ENCODE data around the gene HOXA6. TPM values are rescaled to one million over a fixed set of nuclear protein-coding genes. Genes with fewer than 3 reads are reported as not detected.

HOXA6 gene
- total and polyA plus RNA-seq, 2 donors (not counting 1 experiment from before 2014, with no cell fraction given), result 1.2 to 3.6 TPM

GRCh38 chr7:27138985-27139333, 8.6 kb downstream of the HOXA6 start:
- H3K79me2 ChIP-seq (ENCODE audit: control insufficient read depth, insufficient read depth, low read length), result peaks cover 69% of the 10 kb centered on the region
- peaks cover 2% of the 10 kb centered on the region for H3K36me3 ChIP-seq (ENCODE audit: control insufficient read depth, insufficient read depth, low read length)
- peaks cover 30% of the 10 kb centered on the region for H3K4me1 ChIP-seq (ENCODE audit: control insufficient read depth, extremely low read depth, insufficient read depth, low read length)
- H3K9ac ChIP-seq (ENCODE audit: insufficient read depth, low read length), result peak overlapping the region; percentile 82
- no peaks in the 10 kb centered on the region for H3K9me3 ChIP-seq (ENCODE audit: control insufficient read depth, insufficient read depth, low read depth, low read length)
- no peak for DNase-seq (ENCODE audit: low read depth in 2 of 2)
- no peaks in the 10 kb centered on the region for H3K27me3 ChIP-seq (ENCODE audit: control insufficient read depth, insufficient read depth, low read length)
- peak overlapping the region; percentile 99 for H3K4me2 ChIP-seq (ENCODE audit: extremely low read depth, insufficient read depth, low read length)
- no peaks in the 10 kb centered on the region for H4K20me1 ChIP-seq (ENCODE audit: control insufficient read depth, extremely low read depth, insufficient read depth, low read length)
- peak overlapping the region; percentile 98 for H3K27ac ChIP-seq (ENCODE audit: insufficient read depth, low read length)
- no peak for TF ChIP-seq EZH2 (IDR thresholded peaks at IDR 0.05; ENCODE audit: low read length, missing control alignments)
- peak overlapping the region; percentile 57 to 99 (median 90) for H3K4me3 ChIP-seq (replicated peaks in 1 of 4; ENCODE audit: control extremely low read depth in 1 of 4, insufficient read depth in 1 of 4, low read depth in 3 of 4, low read length in 4 of 4)
- no peak overlapping the region for H2AFZ ChIP-seq (ENCODE audit: low read length)

GRCh38 chr7:27138472-27138871, 9.1 kb downstream of the HOXA6 start:
- Histone ChIP-seq H3K79me2 (ENCODE audit: control insufficient read depth, insufficient read depth, low read length) (peaks cover 70% of the 10 kb centered on the region), H3K27ac (ENCODE audit: insufficient read depth, low read length) (peak overlapping the region; percentile 98), H3K36me3 (ENCODE audit: control insufficient read depth, insufficient read depth, low read length) (peaks cover 2% of the 10 kb centered on the region), H3K9me3 (ENCODE audit: control insufficient read depth, insufficient read depth, low read depth, low read length) (no peaks in the 10 kb centered on the region), H2AFZ (ENCODE audit: low read length) (no peak overlapping the region), H4K20me1 (ENCODE audit: control insufficient read depth, extremely low read depth, insufficient read depth, low read length) (no peaks in the 10 kb centered on the region), H3K4me3 (replicated peaks in 1 of 4; ENCODE audit: control extremely low read depth in 1 of 4, insufficient read depth in 1 of 4, low read depth in 3 of 4, low read length in 4 of 4) (peak overlapping the region in 3 of 4 experiments; percentile 2 to 99 (median 57)), H3K4me1 (ENCODE audit: control insufficient read depth, extremely low read depth, insufficient read depth, low read length) (peaks cover 34% of the 10 kb centered on the region), H3K9ac (ENCODE audit: insufficient read depth, low read length) (no peak overlapping the region), H3K27me3 (ENCODE audit: control insufficient read depth, insufficient read depth, low read length) (no peaks in the 10 kb centered on the region), H3K4me2 (ENCODE audit: extremely low read depth, insufficient read depth, low read length) (peak overlapping the region; percentile 99)
- no peak for TF ChIP-seq EZH2 (IDR thresholded peaks at IDR 0.05; ENCODE audit: low read length, missing control alignments)
- no peak for TF ChIP-seq CTCF (conservative IDR thresholded peaks at IDR 0.05 in 1 of 2, IDR thresholded peaks at IDR 0.05 in 1 of 2; ENCODE audit: low read depth in 1 of 2, low read length in 2 of 2)
- DNase-seq (ENCODE audit: low read depth in 2 of 2), result no peak

- Histone ChIP-seq H3K36me3 (ENCODE audit: control insufficient read depth, insufficient read depth, low read length) (peaks cover 2% of the 10 kb centered on the region), H3K79me2 (ENCODE audit: control insufficient read depth, insufficient read depth, low read length) (peaks cover 69% of the 10 kb centered on the region), H3K4me3 (replicated peaks in 1 of 4; ENCODE audit: control extremely low read depth in 1 of 4, insufficient read depth in 1 of 4, low read depth in 3 of 4, low read length in 4 of 4) (peak overlapping the region in 3 of 4 experiments; percentile 2 to 99 (median 57)), H3K4me1 (ENCODE audit: control insufficient read depth, extremely low read depth, insufficient read depth, low read length) (peaks cover 36% of the 10 kb centered on the region), H3K27ac (ENCODE audit: insufficient read depth, low read length) (peak overlapping the region; percentile 98), H4K20me1 (ENCODE audit: control insufficient read depth, extremely low read depth, insufficient read depth, low read length) (no peaks in the 10 kb centered on the region), H3K27me3 (ENCODE audit: control insufficient read depth, insufficient read depth, low read length) (no peaks in the 10 kb centered on the region), H2AFZ (ENCODE audit: low read length) (no peak overlapping the region), H3K4me2 (ENCODE audit: extremely low read depth, insufficient read depth, low read length) (peak overlapping the region; percentile 99), H3K9me3 (ENCODE audit: control insufficient read depth, insufficient read depth, low read depth, low read length) (no peaks in the 10 kb centered on the region), H3K9ac (ENCODE audit: insufficient read depth, low read length) (no peak overlapping the region)
- peak in 1 of 2 donors; percentile 73 for DNase-seq (ENCODE audit: low read depth in 2 of 2)
- TF ChIP-seq CTCF (conservative IDR thresholded peaks at IDR 0.05 in 1 of 2, IDR thresholded peaks at IDR 0.05 in 1 of 2; ENCODE audit: low read depth in 1 of 2, low read length in 2 of 2), result no peak
- TF ChIP-seq EZH2 (IDR thresholded peaks at IDR 0.05; ENCODE audit: low read length, missing control alignments), result no peak
Observed at GRCh38 chr7:27137640-27138315, 9.8 kb downstream of the HOXA6 start.
